Measurements from ENCODE around the gene INPP1.

INPP1 gene

GRCh38 chr2:190412966-190413365 lies 69.6 kb downstream of the INPP1 start:
- DNase-seq, result no peak

GRCh38 chr2:190413421-190413820 lies 70.0 kb downstream of the INPP1 start:
- DNase-seq, result no peak

GRCh38 chr2:190415251-190415650 lies 71.9 kb downstream of the INPP1 start:
- no peak for DNase-seq

- no peak for DNase-seq
These were observed 72.7 kb downstream of the INPP1 start for GRCh38 chr2:190415794-190416775.

- DNase-seq, result no peak
These were observed 73.9 kb downstream of the INPP1 start for GRCh38 chr2:190417045-190417842.

- DNase-seq, result no peak
These were observed 75.3 kb downstream of the INPP1 start for GRCh38 chr2:190418727-190419126.

- no peak for DNase-seq
These were observed 77.4 kb downstream of the INPP1 start for GRCh38 chr2:190420801-190421200.

Measured in CD4-positive, alpha-beta T cell treated with Interferon gamma for 1 hour (primary cell).